Measurements from ENCODE around the gene PNPO. TPM values are rescaled to one million over a fixed set of nuclear protein-coding genes. Genes with fewer than 3 reads are reported as not detected.

PNPO gene
- total and polyA plus RNA-seq, 2 of the 13 experiments (the other 11 are each of a cell fraction or from before 2014, with no cell fraction given): 47.9 to 63.3 TPM

GRCh38 chr17:47948706-47949196 lies 7.4 kb downstream of the PNPO start (continued):
- TF ChIP-seq ARID5B (CRISPR knock-in tag; IDR thresholded peaks at IDR 0.05) (peak; percentile 81), PHB2 (IDR thresholded peaks at IDR 0.05; ENCODE audit: partially characterized antibody) (no peak), TOPORS (CRISPR knock-in tag; IDR thresholded peaks at IDR 0.05) (no peak), ZNF280D (CRISPR knock-in tag; IDR thresholded peaks at IDR 0.05) (no peak), ZNF44 (CRISPR knock-in tag; IDR thresholded peaks at IDR 0.05) (no peak; the same call in 1 of the 2 replicates), TAF1 (CRISPR knock-in tag; IDR thresholded peaks at IDR 0.05) (no peak; the same call in 1 of the 2 replicates), AGO1 (IDR thresholded peaks at IDR 0.05; ENCODE audit: low read depth, low read length, poor library complexity, severe bottlenecking) (no peak), NR1H2 (CRISPR knock-in tag; IDR thresholded peaks at IDR 0.05; ENCODE audit: borderline replicate concordance, low read depth) (no peak; the same call in 1 of the 2 replicates), PLSCR1 (CRISPR knock-in tag; IDR thresholded peaks at IDR 0.05; ENCODE audit: borderline replicate concordance) (no peak), MTA1 (CRISPR knock-in tag; IDR thresholded peaks at IDR 0.05; ENCODE audit: borderline replicate concordance) (peak; percentile 24; the same call in 1 of the 2 replicates), GPBP1L1 (CRISPR knock-in tag; IDR thresholded peaks at IDR 0.05) (no peak), ZFP91 (CRISPR knock-in tag; IDR thresholded peaks at IDR 0.05; ENCODE audit: borderline replicate concordance) (peak; percentile 78), MIER2 (CRISPR knock-in tag; IDR thresholded peaks at IDR 0.05) (peak; percentile 81), ZNF337 (CRISPR knock-in tag; IDR thresholded peaks at IDR 0.05; ENCODE audit: borderline replicate concordance, low read depth) (no peak), RBFOX2 (IDR thresholded peaks at IDR 0.05; ENCODE audit: low read depth, low read length) (peak; percentile 38; the same call in 1 of the 2 replicates), EP300 (IDR thresholded peaks at IDR 0.05; ENCODE audit: low read depth in 2 of 2, low read length in 2 of 2) (peak in 1 of 2 experiments; percentile 51; a peak in 1 of 4 replicates), EP300 (CRISPR knock-in tag; IDR thresholded peaks at IDR 0.05; ENCODE audit: borderline replicate concordance) (peak; percentile 54; the same call in 1 of the 2 replicates), ZFP36L2 (CRISPR knock-in tag; IDR thresholded peaks at IDR 0.05) (no peak), HNRNPH1 (optimal IDR thresholded peaks at IDR 0.05; ENCODE audit: low read depth, low read length) (peak; percentile 56)
